Measurements from ENCODE around the gene BLACAT1.

The BLACAT1 gene

GRCh38 chr1:205436776-205437410 is 19.0 kb downstream of the BLACAT1 start:
- TF ChIP-seq REST (IDR thresholded peaks at IDR 0.05; ENCODE audit: low read depth) = no peak
- TF ChIP-seq TEAD4 (IDR thresholded peaks at IDR 0.05) = no peak

GRCh38 chr1:205435578-205436573 is 20.0 kb downstream of the BLACAT1 start:
- TF ChIP-seq REST (IDR thresholded peaks at IDR 0.05; ENCODE audit: low read depth) = no peak
- TF ChIP-seq ZBTB7A (IDR thresholded peaks at IDR 0.05; ENCODE audit: low read depth) = no peak
- no peak for TF ChIP-seq TCF12 (IDR thresholded peaks at IDR 0.05; ENCODE audit: low read depth)
- TF ChIP-seq CREB1 (IDR thresholded peaks at IDR 0.05; ENCODE audit: low read depth) = no peak
- no peak for TF ChIP-seq EP300 (IDR thresholded peaks at IDR 0.05; ENCODE audit: borderline replicate concordance)
- TF ChIP-seq NFIC (IDR thresholded peaks at IDR 0.05) = no peak
- no peak for TF ChIP-seq EGR1 (IDR thresholded peaks at IDR 0.05)
- TF ChIP-seq MAX (IDR thresholded peaks at IDR 0.05) = no peak
- no peak for TF ChIP-seq USF1 (IDR thresholded peaks at IDR 0.05)
- TF ChIP-seq RAD21 (IDR thresholded peaks at IDR 0.05; ENCODE audit: low read depth) = no peak
- TF ChIP-seq FOXM1 (IDR thresholded peaks at IDR 0.05; ENCODE audit: borderline replicate concordance, low read depth) = no peak
- TF ChIP-seq CEBPB (IDR thresholded peaks at IDR 0.05) = no peak
- TF ChIP-seq TEAD4 (IDR thresholded peaks at IDR 0.05) = no peak
- no peak for TF ChIP-seq TAF1 (IDR thresholded peaks at IDR 0.05; ENCODE audit: low read depth)
- no peak for TF ChIP-seq YY1 (IDR thresholded peaks at IDR 0.05; ENCODE audit: low read depth)

- no peak for TF ChIP-seq RAD21 (IDR thresholded peaks at IDR 0.05; ENCODE audit: low read depth)
- no peak for TF ChIP-seq REST (IDR thresholded peaks at IDR 0.05; ENCODE audit: low read depth)
- no peak for TF ChIP-seq YY1 (IDR thresholded peaks at IDR 0.05; ENCODE audit: low read depth)
- no peak for TF ChIP-seq TCF12 (IDR thresholded peaks at IDR 0.05; ENCODE audit: low read depth)
- no peak for TF ChIP-seq USF1 (IDR thresholded peaks at IDR 0.05)
- TF ChIP-seq ZBTB7A (IDR thresholded peaks at IDR 0.05; ENCODE audit: low read depth) = no peak
- TF ChIP-seq FOXM1 (IDR thresholded peaks at IDR 0.05; ENCODE audit: borderline replicate concordance, low read depth) = no peak
- no peak for TF ChIP-seq EGR1 (IDR thresholded peaks at IDR 0.05)
- no peak for TF ChIP-seq NFIC (IDR thresholded peaks at IDR 0.05)
- no peak for TF ChIP-seq TEAD4 (IDR thresholded peaks at IDR 0.05)
- TF ChIP-seq MAX (IDR thresholded peaks at IDR 0.05) = no peak
- TF ChIP-seq TAF1 (IDR thresholded peaks at IDR 0.05; ENCODE audit: low read depth) = no peak
- TF ChIP-seq CREB1 (IDR thresholded peaks at IDR 0.05; ENCODE audit: low read depth) = no peak
- TF ChIP-seq CEBPB (IDR thresholded peaks at IDR 0.05) = no peak
- TF ChIP-seq EP300 (IDR thresholded peaks at IDR 0.05; ENCODE audit: borderline replicate concordance) = no peak
Observed at GRCh38 chr1:205434738-205435137, 21.1 kb downstream of the BLACAT1 start.

GRCh38 chr1:205432116-205432515 is 23.7 kb downstream of the BLACAT1 start:
- TF ChIP-seq USF1 (IDR thresholded peaks at IDR 0.05) (no peak), YY1 (IDR thresholded peaks at IDR 0.05; ENCODE audit: low read depth) (no peak), TAF1 (IDR thresholded peaks at IDR 0.05; ENCODE audit: low read depth) (no peak), MAX (IDR thresholded peaks at IDR 0.05) (no peak), RAD21 (IDR thresholded peaks at IDR 0.05; ENCODE audit: low read depth) (no peak), REST (IDR thresholded peaks at IDR 0.05; ENCODE audit: low read depth) (no peak), CEBPB (IDR thresholded peaks at IDR 0.05) (no peak), TEAD4 (IDR thresholded peaks at IDR 0.05) (no peak)
